Activated T-cell treated with anti-CD3 and anti-CD28 coated beads for 24 hours (primary cell): Measurements from ENCODE around the gene C1orf87.

Source experiments
- DNase-seq: peaks from one replicate; pipeline ENCODE4 v3.0.0-alpha.2; 2020; ENCODE audit warnings: low read depth

Gene C1orf87

GRCh38 chr1:60073605-60074278 is at the start of gene C1orf87:
Gene C1orf87, minus strand, starts transcription at chr1:60073770. Its CDS starts 1,127 bp downstream, at chr1:60072643.
- no peak for DNase-seq

DNA sequence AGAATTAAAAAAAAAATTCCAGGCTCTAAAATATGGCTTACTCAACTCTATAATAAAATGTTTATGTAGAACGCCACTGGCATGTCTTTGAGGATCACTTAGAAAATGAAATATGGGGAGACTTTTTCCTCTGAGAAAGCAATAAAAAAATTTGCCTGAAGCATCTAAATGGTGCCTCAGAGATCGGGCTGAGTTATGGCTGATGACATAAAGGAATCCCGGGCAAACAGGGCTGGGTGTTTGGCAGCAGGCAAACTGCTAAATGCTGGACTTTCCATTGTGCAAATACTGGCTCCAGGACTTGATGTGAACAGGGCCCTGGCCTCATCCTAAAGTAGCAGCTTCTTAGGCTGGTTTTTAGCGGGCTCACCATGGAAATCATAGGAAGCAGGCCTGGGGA is 44.5 kb upstream of the C1orf87 start:
- no peak for DNase-seq

- DNase-seq = no peak
Measured at GRCh38 chr1:60114745-60115318, 41.3 kb upstream of the C1orf87 start.

DNA sequence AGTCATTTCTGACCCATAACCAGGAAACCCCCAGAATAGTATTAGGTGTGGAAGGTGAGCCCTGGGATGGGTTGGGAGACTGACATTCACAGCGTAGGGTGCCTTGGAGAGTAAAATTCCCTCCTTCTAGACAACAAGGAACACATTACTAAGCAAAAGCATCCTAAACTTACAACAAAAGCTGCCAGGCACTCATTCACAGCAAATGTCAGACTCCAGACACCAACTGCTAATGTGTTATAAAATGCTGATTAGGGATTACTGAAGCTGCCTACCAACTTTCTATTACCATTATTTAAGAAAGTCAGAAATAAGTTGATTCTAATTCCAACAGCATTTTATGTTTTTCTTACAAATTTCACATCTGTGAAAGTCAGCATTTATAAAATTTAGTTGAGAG is 40.0 kb upstream of the C1orf87 start:
- no peak for DNase-seq

- no peak for DNase-seq
Measured at GRCh38 chr1:60113028-60113427, 39.5 kb upstream of the C1orf87 start.

DNA sequence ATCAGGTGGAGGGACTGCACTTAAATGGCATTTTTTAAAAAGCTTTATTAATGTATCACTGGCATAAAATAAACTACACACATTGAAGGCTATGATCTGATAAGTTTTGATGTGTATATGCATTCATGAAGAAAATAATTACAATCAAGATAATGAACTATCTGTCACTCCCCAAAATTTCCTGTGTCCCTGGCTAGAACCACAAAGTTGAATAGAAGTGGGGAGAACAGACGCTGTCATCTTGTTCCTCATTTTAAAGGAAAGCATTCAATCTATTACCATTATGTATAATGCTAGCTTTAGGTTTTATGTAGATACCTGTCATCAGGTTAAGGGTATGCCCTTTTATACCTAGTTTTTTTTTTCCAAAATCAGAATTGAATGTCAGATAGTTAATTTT is 38.1 kb upstream of the C1orf87 start:
- no peak for DNase-seq

DNA sequence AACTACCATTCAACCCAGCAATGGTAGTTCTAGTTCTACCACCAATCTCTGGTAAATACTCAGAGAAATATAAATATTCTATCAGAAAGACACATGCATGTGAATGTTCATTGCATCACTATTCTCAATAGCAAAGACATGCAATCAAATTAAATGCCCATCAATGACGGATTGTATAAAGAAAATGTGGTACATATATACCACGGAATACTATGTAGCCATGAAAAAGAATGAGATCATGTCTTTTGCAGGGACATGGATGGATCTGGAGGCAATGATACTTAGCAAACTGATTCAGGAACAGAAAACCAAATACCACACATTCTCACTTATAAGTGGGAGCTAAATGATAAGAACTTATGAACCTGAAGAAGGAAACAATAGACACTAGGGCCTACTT is 37.5 kb upstream of the C1orf87 start:
- DNase-seq = no peak

GRCh38 chr1:60108196-60108595 is 34.6 kb upstream of the C1orf87 start:
- no peak for DNase-seq

DNA sequence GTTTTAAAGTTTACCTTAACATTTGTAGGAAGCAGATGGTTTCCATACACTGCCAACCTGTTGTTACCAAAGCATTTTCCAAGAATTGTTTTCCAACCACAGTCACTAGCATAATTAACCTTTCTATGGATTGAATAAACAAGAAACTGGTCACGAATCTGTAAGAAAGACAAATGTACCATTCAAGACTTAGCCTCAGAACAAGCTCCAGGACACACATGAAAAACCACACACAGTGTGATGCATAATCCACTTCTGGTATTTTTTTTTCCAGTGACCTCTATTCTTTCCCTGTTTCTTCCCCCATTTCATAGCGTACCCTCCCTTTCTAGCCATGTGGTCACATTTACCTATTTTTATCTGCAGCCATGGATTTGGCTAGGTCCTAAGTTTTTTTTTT is 29.6 kb upstream of the C1orf87 start:
- no peak for DNase-seq

- DNase-seq = no peak
Measured at GRCh38 chr1:60102267-60103061, 28.9 kb upstream of the C1orf87 start.

- DNase-seq = no peak
Measured at GRCh38 chr1:60101516-60101915, 27.9 kb upstream of the C1orf87 start.

DNA sequence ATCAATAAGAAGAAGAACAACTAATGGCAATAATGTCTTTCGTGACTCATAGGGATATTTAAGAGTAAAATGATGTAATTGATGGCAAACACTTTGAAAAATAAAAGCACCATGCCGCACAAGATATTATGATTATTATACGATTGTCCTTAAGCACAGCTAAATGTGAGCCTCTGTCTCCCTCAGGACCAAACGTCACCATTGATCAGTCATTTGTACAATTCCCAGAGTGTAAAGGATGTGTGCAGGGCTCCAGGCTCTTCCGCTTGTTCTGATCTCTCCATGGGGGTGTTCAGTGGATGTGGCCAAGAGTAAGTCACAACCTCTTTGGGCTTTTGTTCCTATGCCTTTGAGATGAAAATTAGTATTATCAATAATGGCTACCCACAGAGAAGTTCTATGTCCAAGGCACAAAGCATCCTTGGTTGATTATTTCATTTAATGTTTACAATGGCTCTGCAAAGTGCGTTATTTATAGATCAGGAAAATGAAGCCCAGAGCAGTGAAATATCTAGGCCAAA is 17.7 kb upstream of the C1orf87 start:
- no peak for DNase-seq

- no peak for DNase-seq
Measured at GRCh38 chr1:60090655-60091054, 17.1 kb upstream of the C1orf87 start.

GRCh38 chr1:60088620-60089155 is 15.1 kb upstream of the C1orf87 start:
- DNase-seq = no peak

GRCh38 chr1:60087681-60088080 is 14.1 kb upstream of the C1orf87 start:
- no peak for DNase-seq

GRCh38 chr1:60078182-60078581 is 4.6 kb upstream of the C1orf87 start:
- DNase-seq = no peak

DNA sequence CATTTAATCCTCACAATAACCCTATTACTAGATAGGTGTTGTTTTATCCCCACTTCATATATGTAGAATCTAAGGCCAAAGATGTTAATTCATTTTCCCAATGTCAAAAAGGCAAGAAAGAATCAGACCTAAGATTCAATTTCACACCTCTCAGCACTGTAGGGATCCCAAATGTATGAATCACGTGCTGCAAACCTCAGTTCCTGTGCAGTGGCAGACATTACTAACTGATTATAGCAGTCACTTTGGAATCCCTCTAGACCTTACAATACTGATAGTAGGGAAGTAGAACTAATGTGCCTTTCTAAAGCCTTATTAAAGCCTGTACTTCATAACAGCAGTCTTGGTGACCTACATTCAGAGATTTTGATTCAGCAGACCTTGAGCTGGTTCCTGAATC is 2.3 kb downstream of the C1orf87 start:
- no peak for DNase-seq

GRCh38 chr1:60069691-60070090 is 3.9 kb downstream of the C1orf87 start:
- no peak for DNase-seq

- DNase-seq = no peak
Measured at GRCh38 chr1:60068393-60069045, 5.1 kb downstream of the C1orf87 start.

DNA sequence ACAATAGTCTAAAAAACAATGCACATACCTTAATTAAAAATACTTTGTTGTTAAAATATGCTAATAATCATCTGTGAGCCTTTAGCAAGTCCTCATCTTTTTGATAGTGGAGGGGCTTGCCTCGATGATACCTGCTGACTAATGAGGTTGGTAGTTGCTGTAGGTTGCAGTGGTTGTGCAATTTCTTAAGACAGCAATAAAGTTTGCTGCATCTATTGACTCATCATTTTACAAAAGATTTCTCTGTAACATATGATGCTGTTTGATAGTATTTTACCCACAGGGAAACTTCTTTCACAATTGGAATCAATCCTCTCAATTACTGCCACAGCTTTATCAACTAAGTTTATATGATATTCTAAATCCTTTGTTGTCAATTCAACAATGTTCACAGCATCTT is 7.6 kb downstream of the C1orf87 start:
- no peak for DNase-seq

DNA sequence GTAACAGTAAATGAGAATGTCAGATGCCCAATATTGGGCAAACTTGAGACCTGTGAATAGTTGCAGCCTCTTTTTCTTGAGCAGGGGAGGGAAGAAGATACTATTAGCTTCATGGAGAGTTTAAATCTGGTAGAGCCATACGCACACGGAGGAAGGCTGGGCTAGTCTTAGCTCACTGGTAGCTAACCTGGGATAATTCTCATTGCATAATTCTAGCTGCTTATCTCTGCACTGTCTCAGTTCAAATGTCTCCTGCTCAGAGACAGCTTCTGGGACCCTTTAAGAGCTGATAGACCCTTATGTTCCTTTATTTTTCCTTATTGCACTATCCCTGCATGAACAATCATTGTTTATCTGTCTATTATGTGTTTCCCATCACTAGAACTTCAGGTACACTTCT is 8.4 kb downstream of the C1orf87 start:
- DNase-seq = no peak

DNA sequence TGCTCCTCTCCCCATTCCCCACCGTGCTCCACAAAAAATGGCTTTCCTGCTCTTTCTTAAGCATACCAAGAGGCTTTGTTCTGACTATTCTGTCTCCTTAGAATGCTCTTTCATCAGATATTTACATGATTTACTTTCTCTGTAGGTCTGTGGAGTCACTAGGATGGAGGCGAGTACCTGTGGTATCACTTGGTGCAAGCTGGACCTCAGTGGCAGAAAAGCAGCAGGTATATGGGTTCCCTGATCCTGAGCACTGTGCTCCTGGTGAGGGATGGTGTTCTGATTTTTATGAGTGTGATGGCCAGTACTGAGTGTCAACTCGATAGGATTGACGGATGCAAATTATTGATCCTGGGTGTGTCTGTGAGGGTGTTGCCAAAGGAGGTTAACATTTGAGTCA is 10.0 kb downstream of the C1orf87 start:
- no peak for DNase-seq
